Cardiac muscle cell (in vitro differentiated cells and primary cell): ENCODE measurements around the gene QPCT. TPM values are rescaled to one million over a fixed set of nuclear protein-coding genes. Genes with fewer than 3 reads are reported as not detected.
"Not testable (repeated sequence)": the region's sequence is repeated elsewhere in the genome, so short reads cannot be mapped to it uniquely, and the experiment has no call there.

Source experiments
- DNase-seq, 2 donors: peaks; one replicate each; pipeline versions ENCODE4 v3.0.0 to v3.0.0-alpha.2; 2010 to 2017; ENCODE audit warnings: low read depth in 1 of 2, low spot score in 1 of 2
- H3K27ac ChIP-seq: fragments of 200-600 bp; sonication (generic); 2 replicates; pipeline ENCODE4 v1.5.1; 2016
- H3K27me3 ChIP-seq: fragments of 200-600 bp; sonication (generic); 2 replicates; pipeline ENCODE4 v1.6.0; 2016; ENCODE audit warnings: control low read depth
- H3K36me3 ChIP-seq: fragments of 200-600 bp; sonication (generic); 2 replicates; pipeline ENCODE4 v1.5.1; 2016; ENCODE audit warnings: control low read depth
- H3K4me1 ChIP-seq: fragments of 200-600 bp; sonication (generic); 2 replicates; pipeline ENCODE4 v1.8.1; 2017; ENCODE audit warnings: low read depth, mild to moderate bottlenecking, mixed run types
- H3K4me3 ChIP-seq: fragments of 200-600 bp; sonication (generic); 2 replicates; pipeline ENCODE4 v1.5.1; 2016; ENCODE audit warnings: mild to moderate bottlenecking
- H3K9me3 ChIP-seq: fragments of 200-600 bp; sonication (generic); 2 replicates; pipeline ENCODE4 v1.5.1; 2017; ENCODE audit warnings: low read depth, mild to moderate bottlenecking, control low read depth
- polyA plus RNA-seq: library from polyadenylated mRNA; unstranded; fragments of >200 nt; fragmentation: Nextera tagmentation; extraction: Ambion mirVana; gene quantifications from 2 replicates; pipeline ENCODE4 v1.2.1, GENCODE V29; 2016
- total RNA-seq: library from RNA; depleted of rRNA; stranded (reverse); fragments of >200 nt; gene quantifications from 2 replicates; pipeline ENCODE4 v1.2.3, GENCODE V29; 2016
- TF ChIP-seq, protein P1 (sequence below): IDR thresholded peaks from 2 replicates; pipeline ENCODE4 v1.5.1; 2012; ENCODE audit warnings: low read depth, mild to moderate bottlenecking, low read length

QPCT gene
- total RNA-seq (0.33 TPM in 1 of 2 replicates, not detected in the other), polyA plus RNA-seq (not detected in 2 replicates)

DNA sequence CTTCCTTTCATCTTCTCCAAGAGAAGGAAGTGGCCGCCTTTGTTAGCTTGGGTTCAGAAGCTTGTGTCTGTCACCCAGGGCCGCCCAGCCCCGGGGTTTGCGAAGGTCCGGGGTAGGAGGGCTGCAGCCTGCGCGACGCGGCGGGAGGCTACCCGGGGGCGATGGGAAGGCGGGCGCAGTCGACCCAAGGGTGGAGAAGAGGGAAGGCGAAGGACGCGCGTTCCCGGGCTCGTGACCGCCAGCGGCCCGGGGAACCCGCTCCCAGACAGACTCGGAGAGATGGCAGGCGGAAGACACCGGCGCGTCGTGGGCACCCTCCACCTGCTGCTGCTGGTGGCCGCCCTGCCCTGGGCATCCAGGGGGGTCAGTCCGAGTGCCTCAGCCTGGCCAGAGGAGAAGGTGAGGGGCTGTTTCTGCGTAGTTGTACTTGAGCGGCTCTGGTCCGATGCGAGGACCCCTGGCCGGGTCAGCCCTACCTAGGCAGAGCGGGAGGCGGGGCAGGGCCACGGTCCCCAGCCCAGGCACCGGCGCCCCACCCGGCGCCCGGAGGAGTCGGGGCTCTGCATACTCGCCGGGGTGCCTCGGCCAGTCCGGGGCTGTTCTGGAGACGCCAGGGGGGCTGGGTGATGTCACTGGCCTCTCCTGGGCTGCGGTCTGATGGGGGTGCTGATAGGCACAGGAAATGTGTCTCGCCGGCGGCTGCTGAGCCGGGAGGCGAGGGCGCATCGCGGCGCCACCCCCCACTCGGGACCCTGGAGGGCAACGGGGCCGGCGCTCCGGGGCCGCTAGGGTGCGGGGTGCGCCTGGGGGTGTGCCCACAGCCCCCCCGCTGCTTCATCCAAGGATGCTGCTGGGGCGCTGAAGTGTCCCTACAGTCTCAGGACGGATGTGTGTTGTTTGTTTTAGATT is at the start of gene QPCT:
QPCT (plus strand) TSS at position 178 of the 909 bp plus-strand sequence; CDS start at position 280, 102 bp downstream.
- TF ChIP-seq, protein P1, sequence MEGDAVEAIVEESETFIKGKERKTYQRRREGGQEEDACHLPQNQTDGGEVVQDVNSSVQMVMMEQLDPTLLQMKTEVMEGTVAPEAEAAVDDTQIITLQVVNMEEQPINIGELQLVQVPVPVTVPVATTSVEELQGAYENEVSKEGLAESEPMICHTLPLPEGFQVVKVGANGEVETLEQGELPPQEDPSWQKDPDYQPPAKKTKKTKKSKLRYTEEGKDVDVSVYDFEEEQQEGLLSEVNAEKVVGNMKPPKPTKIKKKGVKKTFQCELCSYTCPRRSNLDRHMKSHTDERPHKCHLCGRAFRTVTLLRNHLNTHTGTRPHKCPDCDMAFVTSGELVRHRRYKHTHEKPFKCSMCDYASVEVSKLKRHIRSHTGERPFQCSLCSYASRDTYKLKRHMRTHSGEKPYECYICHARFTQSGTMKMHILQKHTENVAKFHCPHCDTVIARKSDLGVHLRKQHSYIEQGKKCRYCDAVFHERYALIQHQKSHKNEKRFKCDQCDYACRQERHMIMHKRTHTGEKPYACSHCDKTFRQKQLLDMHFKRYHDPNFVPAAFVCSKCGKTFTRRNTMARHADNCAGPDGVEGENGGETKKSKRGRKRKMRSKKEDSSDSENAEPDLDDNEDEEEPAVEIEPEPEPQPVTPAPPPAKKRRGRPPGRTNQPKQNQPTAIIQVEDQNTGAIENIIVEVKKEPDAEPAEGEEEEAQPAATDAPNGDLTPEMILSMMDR, result no peak
- peak in 1 of 2 donors; percentile 35 for DNase-seq
- H3K4me3 ChIP-seq, result no peak within 1 kb of the TSS

DNA sequence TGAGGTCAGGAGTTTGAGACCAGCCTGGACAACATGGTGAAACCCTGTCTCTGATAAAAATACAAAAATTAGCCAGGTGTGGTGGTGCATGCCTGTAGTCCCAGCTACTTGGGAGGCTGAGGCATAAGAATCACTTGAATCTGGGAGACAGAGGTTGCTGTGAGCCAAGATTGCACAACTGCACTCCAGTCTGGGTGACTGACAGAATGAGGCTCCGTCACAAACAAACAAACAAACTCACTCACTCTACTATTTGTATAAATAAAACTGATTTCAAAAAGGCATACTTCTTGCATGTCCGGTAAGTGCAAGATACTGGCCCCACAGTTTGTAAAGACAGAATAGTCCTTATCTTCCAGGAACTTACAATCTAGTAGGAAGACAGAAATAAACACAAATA is 49.6 kb upstream of the QPCT start:
- not testable (repeated sequence) for H3K27ac ChIP-seq, H3K9me3 ChIP-seq, H3K4me3 ChIP-seq, H3K36me3 ChIP-seq, H3K4me1 ChIP-seq, H3K27me3 ChIP-seq, DNase-seq

More for the DNA sequence above, at the start of gene QPCT:
- no peak within 1 kb of the TSS for H3K27ac ChIP-seq
- no peaks in the 10 kb centered on the region for H3K27me3 ChIP-seq
- H3K36me3 ChIP-seq, result no peaks in the 10 kb centered on the region
- no peaks in the 10 kb centered on the region for H3K9me3 ChIP-seq
- H3K4me1 ChIP-seq, result no peaks in the 10 kb centered on the region

DNA sequence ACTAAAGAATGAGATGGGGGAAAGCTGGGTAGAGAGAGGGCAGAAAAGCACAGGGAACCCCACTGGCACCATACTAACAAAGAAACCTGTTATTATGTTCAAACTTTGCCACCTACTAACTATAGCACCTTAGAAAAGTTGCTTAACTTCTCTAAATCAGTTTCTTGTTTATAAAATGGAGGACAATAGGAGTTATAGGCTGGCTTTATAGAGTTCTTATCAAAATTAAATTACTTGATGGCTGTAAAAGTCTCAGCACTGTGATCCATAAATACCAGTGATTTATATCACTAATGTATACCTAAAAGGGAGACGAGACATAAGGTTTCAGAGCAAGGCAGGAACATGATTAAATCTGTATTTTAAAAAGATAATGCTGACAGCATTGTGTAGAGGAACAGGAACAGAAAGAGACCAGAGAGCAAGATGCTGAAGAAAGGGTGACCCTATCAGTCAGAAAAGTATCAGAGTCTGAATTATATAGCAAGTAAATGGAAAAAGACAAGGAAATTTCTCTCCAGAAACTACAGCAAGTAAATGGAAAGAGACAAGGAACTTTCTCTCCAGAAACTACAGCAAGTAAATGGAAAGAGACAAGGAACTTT is 48.9 kb upstream of the QPCT start:
- TF ChIP-seq, protein P1, result no peak
- peaks cover 4% of the 10 kb centered on the region for H3K36me3 ChIP-seq
- no peaks in the 10 kb centered on the region for H3K9me3 ChIP-seq
- H3K27ac ChIP-seq, result no peak overlapping the region
- no peak for DNase-seq
- H3K4me1 ChIP-seq, result no peaks in the 10 kb centered on the region
- no peaks in the 10 kb centered on the region for H3K27me3 ChIP-seq
- H3K4me3 ChIP-seq, result no peak overlapping the region

DNA sequence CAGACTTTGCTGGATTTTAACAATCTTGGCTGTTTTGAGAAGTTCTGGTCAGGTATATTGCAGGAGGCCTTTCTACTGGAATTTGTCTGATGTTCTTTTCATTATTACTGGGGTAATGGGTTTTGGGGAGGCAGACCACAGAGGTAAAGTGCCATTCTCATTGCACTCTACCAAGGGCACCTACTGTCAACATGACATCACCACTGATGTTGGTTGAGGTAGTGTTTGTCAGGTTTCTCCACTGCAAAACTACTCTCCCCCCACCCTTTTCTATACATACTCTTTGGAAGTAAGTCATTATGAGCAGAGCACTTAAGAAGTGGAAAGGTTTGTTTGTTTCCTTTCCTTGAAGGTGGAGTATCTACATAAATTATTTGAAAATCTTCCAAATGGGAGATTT is 46.8 kb upstream of the QPCT start:
- TF ChIP-seq, protein P1, result no peak
- Histone ChIP-seq H3K4me3 (no peak overlapping the region), H3K27me3 (no peaks in the 10 kb centered on the region), H3K27ac (no peak overlapping the region), H3K36me3 (peaks cover 2% of the 10 kb centered on the region), H3K9me3 (no peaks in the 10 kb centered on the region), H3K4me1 (peaks cover 14% of the 10 kb centered on the region)
- DNase-seq, result no peak

DNA sequence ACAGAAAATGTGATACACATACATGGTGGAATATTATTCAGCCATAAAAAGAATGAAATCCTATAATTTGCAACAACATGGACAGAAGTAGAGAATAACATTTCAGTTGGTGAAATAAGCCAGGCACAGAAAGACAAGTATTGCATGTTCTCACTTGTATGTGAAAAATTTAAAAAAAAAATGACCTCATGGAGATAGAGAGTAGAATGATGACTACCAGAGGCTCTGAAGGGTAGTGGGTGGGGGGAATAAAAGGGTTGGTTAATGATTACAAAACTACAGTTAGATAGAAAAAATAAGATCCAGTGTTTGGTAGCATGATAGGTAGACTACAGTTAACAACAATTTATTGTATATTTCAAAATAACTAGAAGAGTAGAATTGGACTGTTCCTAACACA is 44.3 kb upstream of the QPCT start:
- Histone ChIP-seq H3K4me1 (peaks cover 14% of the 10 kb centered on the region), H3K27ac (no peak overlapping the region), H3K9me3 (no peaks in the 10 kb centered on the region), H3K4me3 (no peak overlapping the region), H3K36me3 (no peaks in the 10 kb centered on the region), H3K27me3 (no peaks in the 10 kb centered on the region)
- TF ChIP-seq, protein P1, result no peak
- no peak for DNase-seq

DNA sequence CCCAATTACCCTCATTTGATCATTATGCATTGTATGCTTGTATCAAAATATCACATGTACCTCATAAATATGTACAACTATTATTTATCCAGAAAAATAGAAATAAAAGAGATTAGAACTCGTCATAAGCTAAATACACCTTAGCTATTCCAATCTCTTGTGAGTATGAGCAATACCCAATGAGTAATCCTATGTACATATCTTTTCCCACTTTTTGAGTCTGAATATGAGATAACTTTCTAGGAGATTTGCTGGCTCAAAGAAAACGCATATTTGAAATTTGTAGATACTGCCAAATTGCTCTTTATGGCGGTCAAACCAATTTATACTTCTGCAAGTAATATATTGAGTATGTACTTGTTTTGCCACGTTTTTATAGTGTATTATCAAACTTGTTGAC is 43.9 kb upstream of the QPCT start:
- Histone ChIP-seq H3K9me3 (no peaks in the 10 kb centered on the region), H3K27me3 (no peaks in the 10 kb centered on the region), H3K36me3 (no peaks in the 10 kb centered on the region), H3K4me3 (no peak overlapping the region), H3K27ac (no peak overlapping the region), H3K4me1 (peaks cover 14% of the 10 kb centered on the region)
- TF ChIP-seq, protein P1, result no peak
- DNase-seq, result no peak
